ENCODE measurements around the gene CPA1.

The CPA1 gene

DNA sequence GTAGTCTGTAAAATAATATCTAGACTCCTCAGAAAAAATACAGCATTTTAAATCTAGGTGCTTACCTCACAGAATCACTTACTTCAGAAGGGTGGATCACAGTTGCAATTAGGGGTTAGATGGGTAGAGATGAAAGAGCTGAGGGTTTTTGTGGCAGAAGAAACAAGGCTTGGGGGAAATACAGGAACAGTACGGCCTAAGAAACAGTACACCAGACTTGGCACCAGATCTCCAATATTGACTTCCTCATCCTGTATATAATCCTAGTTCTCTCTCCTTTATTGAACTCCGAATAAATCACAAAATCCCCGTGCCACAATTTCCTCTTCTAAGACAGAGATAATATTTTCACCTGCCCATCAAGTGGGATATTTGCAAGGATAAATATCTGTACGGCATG lies 46.3 kb downstream of the CPA1 start:
- DNase-seq: no peak
- TF ChIP-seq GATA1 (IDR thresholded peaks at IDR 0.05; ENCODE audit: low read depth, low read length): no peak
- TF ChIP-seq POLR2A (IDR thresholded peaks at IDR 0.05; ENCODE audit: low read length): no peak

DNA sequence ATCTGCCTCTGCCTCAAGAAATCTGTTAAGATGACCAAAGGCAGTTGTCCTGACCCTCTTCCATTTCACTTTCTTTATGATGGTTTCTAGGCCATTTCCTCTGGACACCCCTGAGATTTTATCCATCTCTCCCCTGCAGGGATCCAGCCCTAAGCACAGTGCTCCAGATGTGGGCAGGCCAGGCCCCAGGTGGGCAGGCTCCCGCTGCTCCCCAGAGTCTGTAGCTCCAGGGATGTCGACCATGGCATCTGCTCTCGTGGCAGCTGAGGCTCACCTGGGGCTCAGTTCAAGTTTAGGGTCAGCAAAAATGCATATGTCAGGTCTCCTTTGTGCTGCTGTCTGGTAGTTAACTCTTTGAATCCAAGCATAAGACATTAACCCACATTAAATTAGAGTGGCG lies 48.7 kb downstream of the CPA1 start:
- TF ChIP-seq POLR2A (IDR thresholded peaks at IDR 0.05; ENCODE audit: low read length) (no peak), GATA1 (IDR thresholded peaks at IDR 0.05; ENCODE audit: low read depth, low read length) (no peak)
- no peak for DNase-seq

DNA sequence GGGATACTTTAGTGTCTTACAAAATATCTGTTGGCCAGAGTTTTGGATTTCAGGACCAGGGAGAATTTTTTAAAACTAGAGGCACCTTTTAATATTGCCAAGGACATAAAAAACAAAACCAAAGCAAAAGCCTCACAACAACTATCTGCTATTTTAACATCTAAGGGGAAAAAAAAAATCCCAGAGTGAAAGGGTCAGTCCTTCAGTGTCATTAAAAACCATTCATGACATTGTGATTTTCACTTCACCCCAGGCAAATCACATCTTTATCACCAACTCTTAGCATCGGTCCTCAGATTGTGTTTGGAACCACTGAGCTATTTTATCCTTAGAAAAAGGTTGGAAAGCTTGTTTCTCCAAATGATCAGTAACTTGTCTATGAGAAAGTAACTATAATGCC lies 49.8 kb downstream of the CPA1 start:
- DNase-seq: no peak
- TF ChIP-seq GATA1 (IDR thresholded peaks at IDR 0.05; ENCODE audit: low read depth, low read length) (no peak), POLR2A (IDR thresholded peaks at IDR 0.05; ENCODE audit: low read length) (no peak)

DNA sequence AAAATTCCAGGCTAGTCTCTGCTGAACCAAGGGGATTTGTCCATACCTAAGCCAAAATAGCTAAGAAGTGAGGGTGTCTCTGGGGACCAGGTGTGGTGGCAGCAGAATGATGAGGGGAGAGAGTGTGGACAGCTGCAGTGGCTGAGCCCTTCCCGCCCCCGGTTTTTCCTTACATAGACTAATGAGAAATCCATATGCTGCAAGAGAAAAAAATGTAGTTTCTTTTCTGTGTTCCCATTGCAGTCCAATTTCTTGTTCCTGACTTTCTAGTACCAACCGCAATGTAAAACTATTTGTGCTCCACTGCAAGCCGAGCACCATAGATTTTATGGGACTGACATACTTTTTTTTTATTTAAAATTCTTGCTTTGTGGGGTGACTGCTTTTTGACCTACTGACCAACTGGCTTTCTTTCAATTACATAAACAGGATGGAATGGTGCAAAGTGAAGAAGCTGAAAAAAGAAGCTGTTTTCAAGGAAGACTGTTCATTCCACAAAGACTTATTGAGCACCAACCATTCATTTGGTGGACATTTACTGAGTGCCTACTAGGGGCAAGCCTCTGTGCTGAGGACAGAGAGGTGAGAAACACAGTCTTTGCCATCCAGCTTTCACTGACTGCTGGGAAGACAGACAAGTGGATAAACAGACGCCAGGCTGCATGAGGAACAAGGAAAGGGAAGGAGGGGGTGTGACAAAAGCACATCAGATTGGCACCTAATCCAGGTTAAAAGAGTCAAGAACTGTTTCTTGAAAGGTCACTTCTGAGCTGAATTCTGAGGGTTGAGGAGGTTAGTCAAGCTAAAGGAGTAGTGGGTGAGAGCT lies 50.8 kb downstream of the CPA1 start:
- TF ChIP-seq POLR2A (IDR thresholded peaks at IDR 0.05; ENCODE audit: low read length) (no peak), GATA1 (IDR thresholded peaks at IDR 0.05; ENCODE audit: low read depth, low read length) (no peak)
- DNase-seq: no peak

DNA sequence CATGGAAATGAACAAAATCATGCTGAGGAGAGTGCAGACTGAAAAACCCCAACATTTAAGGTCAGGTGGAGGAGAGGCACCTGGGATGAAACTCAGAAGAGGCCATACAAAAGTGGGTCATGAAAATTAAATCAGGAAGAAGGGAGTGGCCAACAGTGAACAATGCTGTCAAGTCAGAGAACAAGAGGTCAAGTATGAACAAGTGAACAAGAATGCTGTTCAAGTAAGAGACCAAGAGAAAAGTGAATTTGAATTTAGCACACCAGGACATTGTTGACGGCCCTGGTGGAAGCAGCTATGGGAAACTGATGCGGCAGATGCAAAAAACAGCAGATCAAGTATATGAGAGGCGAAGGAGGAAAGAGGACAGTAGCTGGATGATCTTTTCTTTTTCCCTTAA lies 52.6 kb downstream of the CPA1 start:
- TF ChIP-seq GATA1 (IDR thresholded peaks at IDR 0.05; ENCODE audit: low read depth, low read length) (no peak), POLR2A (IDR thresholded peaks at IDR 0.05; ENCODE audit: low read length) (no peak)
- DNase-seq: no peak

DNA sequence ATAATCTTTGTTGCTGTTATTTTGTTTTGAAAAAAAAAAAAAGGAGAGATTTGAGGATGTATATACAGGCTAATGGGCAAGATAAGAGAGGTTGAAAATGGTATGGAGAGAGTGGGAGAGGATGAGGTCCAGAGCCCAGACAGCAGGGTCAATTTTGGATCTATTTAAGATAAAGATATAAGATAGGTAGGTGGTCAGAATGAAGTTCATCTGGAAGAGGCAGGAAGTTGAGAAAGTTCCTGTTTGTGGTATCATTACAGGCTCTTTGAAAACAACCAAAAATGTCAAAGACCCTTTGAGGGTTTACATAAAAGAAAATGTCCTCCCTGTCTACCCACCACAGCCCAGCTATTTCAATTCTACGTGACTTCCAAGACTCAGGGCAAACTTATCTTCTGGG lies 53.0 kb downstream of the CPA1 start:
- DNase-seq: no peak
- no peak for TF ChIP-seq GATA1 (IDR thresholded peaks at IDR 0.05; ENCODE audit: low read depth, low read length)
- TF ChIP-seq POLR2A (IDR thresholded peaks at IDR 0.05; ENCODE audit: low read length): no peak

DNA sequence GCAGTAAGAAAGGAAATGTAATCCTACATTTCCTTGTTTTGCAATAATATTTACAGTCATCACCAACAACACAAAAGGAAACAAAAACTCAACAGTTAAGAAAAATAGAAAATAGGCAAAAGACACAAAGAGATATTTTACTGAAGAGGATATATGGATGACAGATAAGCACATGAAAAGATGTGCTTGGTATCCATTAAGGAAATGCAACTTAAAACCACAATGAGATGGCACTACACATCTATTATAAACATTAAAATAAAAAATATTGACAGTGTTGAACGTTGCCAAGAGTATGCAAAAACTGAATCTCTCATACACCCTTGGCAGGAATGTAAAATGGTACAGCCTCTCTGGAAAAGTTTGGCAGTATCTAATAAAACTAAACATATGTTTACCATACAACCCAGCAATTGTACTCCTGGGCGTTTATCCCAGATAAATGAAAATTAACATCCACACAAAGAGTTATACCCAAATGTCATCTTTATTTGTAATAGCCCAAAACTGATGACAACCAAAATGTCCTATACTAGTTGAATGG lies 55.1 kb downstream of the CPA1 start:
- DNase-seq: no peak
- no peak for TF ChIP-seq GATA1 (IDR thresholded peaks at IDR 0.05; ENCODE audit: low read depth, low read length)
- TF ChIP-seq POLR2A (IDR thresholded peaks at IDR 0.05; ENCODE audit: low read length): no peak

DNA sequence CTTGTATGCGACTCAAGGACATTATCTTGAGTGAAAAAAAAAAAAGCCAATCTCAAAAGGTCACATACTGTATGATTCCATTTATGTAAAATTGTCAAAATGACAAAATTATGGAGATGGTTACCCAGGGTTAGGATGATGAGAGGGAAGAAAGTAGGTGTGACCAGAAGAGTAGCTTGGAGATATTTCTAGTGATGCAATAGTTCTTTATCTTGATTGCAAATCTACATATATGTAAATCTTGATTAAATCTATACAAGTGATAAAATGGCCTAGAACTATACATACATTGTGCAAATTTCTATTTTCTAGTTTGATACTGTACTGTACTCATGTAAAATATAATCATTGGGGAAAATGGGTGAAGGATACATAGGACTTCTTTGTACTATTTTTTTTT lies 56.0 kb downstream of the CPA1 start:
- TF ChIP-seq GATA1 (IDR thresholded peaks at IDR 0.05; ENCODE audit: low read depth, low read length): no peak
- no peak for TF ChIP-seq POLR2A (IDR thresholded peaks at IDR 0.05; ENCODE audit: low read length)
- DNase-seq: no peak
